ENCODE results near the gene IRF6.

The IRF6 gene

GRCh38 chr1:209774592-209774991 lies 31.4 kb downstream of the IRF6 start:
- TF ChIP-seq CTCF (IDR thresholded peaks at IDR 0.05; ENCODE audit: insufficient read depth, low read length, missing control alignments), result no peak
- CTCF ChIA-PET, result interaction anchor here (2.2 to 2.3 kb wide), 2 partner anchors 49 to 198 kb away, joined by 7 to 8 read pairs; no protein-coding TSS in a partner anchor
- no peak overlapping the region for H3K4me3 ChIP-seq (ENCODE audit: low read depth, low read length)
- POLR2A ChIA-PET, result no interaction called here
- DNase-seq (ENCODE audit: low read depth, low spot score), result no peak

- ChIA-PET POLR2A (interaction anchor here (0.7 kb wide), 1 partner anchor 13 kb away, joined by 3 read pairs; no protein-coding TSS in a partner anchor), CTCF (interaction anchor here (0.8 to 1.8 kb wide), 3 partner anchors 12 to 24 kb away, joined by 3 to 7 read pairs (median 6); partner anchors contain the start of gene C1orf74)
- no peak for TF ChIP-seq CTCF (IDR thresholded peaks at IDR 0.05; ENCODE audit: insufficient read depth, low read length, missing control alignments)
- H3K4me3 ChIP-seq (ENCODE audit: low read depth, low read length), result no peak overlapping the region
- DNase-seq (ENCODE audit: low read depth, low spot score), result no peak
Measured at GRCh38 chr1:209772126-209772525, 33.8 kb downstream of the IRF6 start.

GRCh38 chr1:209770636-209771415 lies 35.1 kb downstream of the IRF6 start:
- TF ChIP-seq CTCF (IDR thresholded peaks at IDR 0.05; ENCODE audit: insufficient read depth, low read length, missing control alignments), result no peak
- no peak for DNase-seq (ENCODE audit: low read depth, low spot score)
- H3K4me3 ChIP-seq (ENCODE audit: low read depth, low read length), result no peak overlapping the region
- ChIA-PET POLR2A (no interaction called here), CTCF (no interaction called here)

GRCh38 chr1:209769971-209770370 lies 36.0 kb downstream of the IRF6 start:
- POLR2A ChIA-PET, result interaction anchor here (1.6 kb wide), 1 partner anchor 14 kb away, joined by 10 read pairs; the partner anchor contains the start of gene C1orf74
- no peak for DNase-seq (ENCODE audit: low read depth, low spot score)
- CTCF ChIA-PET, result interaction anchor here (1.5 to 5.2 kb wide), 3 partner anchors 17 to 53 kb away, joined by 3 to 32 read pairs (median 12); no protein-coding TSS in a partner anchor
- no peak for TF ChIP-seq CTCF (IDR thresholded peaks at IDR 0.05; ENCODE audit: insufficient read depth, low read length, missing control alignments)
- no peak overlapping the region for H3K4me3 ChIP-seq (ENCODE audit: low read depth, low read length)

- CTCF ChIA-PET, result interaction anchor here (1.0 to 5.2 kb wide), 7 partner anchors 14 to 203 kb away, joined by 3 to 32 read pairs (median 4); partner anchors contain the start of gene TRAF3IP3
- peak; percentile 77 for DNase-seq (ENCODE audit: low read depth, low spot score)
- POLR2A ChIA-PET, result interaction anchor here (1.6 kb wide), 1 partner anchor 15 kb away, joined by 10 read pairs; the partner anchor contains the start of gene C1orf74
- no peak for TF ChIP-seq CTCF (IDR thresholded peaks at IDR 0.05; ENCODE audit: insufficient read depth, low read length, missing control alignments)
- H3K4me3 ChIP-seq (ENCODE audit: low read depth, low read length), result no peak overlapping the region
Measured at GRCh38 chr1:209769171-209769904, 36.6 kb downstream of the IRF6 start.

All from AG04449 (cell line).